COR-L47 (cell line): Measurements from ENCODE around the gene MMEL1.
"Not testable (repeated sequence)": the region's sequence is repeated elsewhere in the genome, so short reads cannot be mapped to it uniquely, and the experiment has no call there.

ENCODE experiments used
- DNase-seq: peaks from one replicate; lab custom pipeline; 2025; lab: John Stamatoyannopoulos, UW

The MMEL1 gene

GRCh38 chr1:2557482-2558400 is 75.1 kb downstream of the MMEL1 start:
- DNase-seq: no peak

- DNase-seq: no peak
Observed at GRCh38 chr1:2556678-2557481, 75.9 kb downstream of the MMEL1 start.

- peak; percentile 61 for DNase-seq
Observed at GRCh38 chr1:2556277-2556677, 76.5 kb downstream of the MMEL1 start, which contains the start of gene TNFRSF14. TNFRSF14 (plus strand) TSS chr1:2556371; CDS start chr1:2556665, 294 bp downstream.

GRCh38 chr1:2555634-2556276 is 77.1 kb downstream of the MMEL1 start:
- peak; percentile 45 for DNase-seq

- peak; percentile 36 for DNase-seq
Observed at GRCh38 chr1:2554621-2555387, 78.0 kb downstream of the MMEL1 start.

- no peak for DNase-seq
Observed at GRCh38 chr1:2553871-2554620, 78.8 kb downstream of the MMEL1 start.

- not testable (repeated sequence) for DNase-seq
Observed at GRCh38 chr1:2553076-2553475, 79.7 kb downstream of the MMEL1 start.

GRCh38 chr1:2552189-2552588 is 80.6 kb downstream of the MMEL1 start:
- DNase-seq: no peak

- DNase-seq: not testable (repeated sequence)
Observed at GRCh38 chr1:2551544-2551943, 81.3 kb downstream of the MMEL1 start.

GRCh38 chr1:2550309-2550861 is 82.4 kb downstream of the MMEL1 start:
- not testable (repeated sequence) for DNase-seq

GRCh38 chr1:2549367-2550029 is 83.3 kb downstream of the MMEL1 start:
- not testable (repeated sequence) for DNase-seq

- peak; percentile 80 for DNase-seq
Observed at GRCh38 chr1:2548068-2548589, 84.7 kb downstream of the MMEL1 start.

GRCh38 chr1:2547210-2548067 is 85.4 kb downstream of the MMEL1 start:
- DNase-seq: peak; percentile 76

GRCh38 chr1:2546515-2547209 is 86.2 kb downstream of the MMEL1 start:
- peak; percentile 93 for DNase-seq

- DNase-seq: peak; percentile 90
Observed at GRCh38 chr1:2545754-2546514, 86.9 kb downstream of the MMEL1 start.

- no peak for DNase-seq
Observed at GRCh38 chr1:2544875-2545640, 87.8 kb downstream of the MMEL1 start.
